OCI-LY3 (cell line): ENCODE results near the gene DYNC1H1.

Source experiments
- EZH2phosphoT487 ChIP-seq: fragments of 200-600 bp; shearing (Covaris generic); IDR thresholded peaks from 2 replicates; pipeline ENCODE4 v1.6.1; 2018; ENCODE audit warnings: antibody characterized with exemption, mixed run types, low read depth
- TF ChIP-seq, protein P1 (sequence below): fragments of 200-600, 300-600 bp; sonication (generic); IDR thresholded peaks from 2 replicates; pipeline ENCODE4 v1.5.1; 2014; ENCODE audit warnings: antibody characterized with exemption, low read length, low read depth

DNA sequence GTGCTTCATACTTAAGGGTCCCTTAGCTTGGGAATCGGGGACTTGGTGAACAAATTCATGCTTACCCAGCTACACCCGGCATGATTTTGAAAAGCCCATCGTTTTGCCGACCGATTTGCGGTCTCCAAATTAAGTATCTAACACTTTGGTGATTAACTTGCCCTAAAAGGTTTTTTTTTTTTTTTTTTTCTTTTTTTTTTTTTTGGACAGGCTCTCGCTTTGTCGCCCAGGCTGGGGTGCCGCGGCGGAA is 123.3 kb downstream of the DYNC1H1 start:
- TF ChIP-seq, protein P1, sequence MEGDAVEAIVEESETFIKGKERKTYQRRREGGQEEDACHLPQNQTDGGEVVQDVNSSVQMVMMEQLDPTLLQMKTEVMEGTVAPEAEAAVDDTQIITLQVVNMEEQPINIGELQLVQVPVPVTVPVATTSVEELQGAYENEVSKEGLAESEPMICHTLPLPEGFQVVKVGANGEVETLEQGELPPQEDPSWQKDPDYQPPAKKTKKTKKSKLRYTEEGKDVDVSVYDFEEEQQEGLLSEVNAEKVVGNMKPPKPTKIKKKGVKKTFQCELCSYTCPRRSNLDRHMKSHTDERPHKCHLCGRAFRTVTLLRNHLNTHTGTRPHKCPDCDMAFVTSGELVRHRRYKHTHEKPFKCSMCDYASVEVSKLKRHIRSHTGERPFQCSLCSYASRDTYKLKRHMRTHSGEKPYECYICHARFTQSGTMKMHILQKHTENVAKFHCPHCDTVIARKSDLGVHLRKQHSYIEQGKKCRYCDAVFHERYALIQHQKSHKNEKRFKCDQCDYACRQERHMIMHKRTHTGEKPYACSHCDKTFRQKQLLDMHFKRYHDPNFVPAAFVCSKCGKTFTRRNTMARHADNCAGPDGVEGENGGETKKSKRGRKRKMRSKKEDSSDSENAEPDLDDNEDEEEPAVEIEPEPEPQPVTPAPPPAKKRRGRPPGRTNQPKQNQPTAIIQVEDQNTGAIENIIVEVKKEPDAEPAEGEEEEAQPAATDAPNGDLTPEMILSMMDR = no peak
- TF ChIP-seq EZH2phosphoT487 = no peak
